ENCODE data around the gene RAD51B.

DNA sequence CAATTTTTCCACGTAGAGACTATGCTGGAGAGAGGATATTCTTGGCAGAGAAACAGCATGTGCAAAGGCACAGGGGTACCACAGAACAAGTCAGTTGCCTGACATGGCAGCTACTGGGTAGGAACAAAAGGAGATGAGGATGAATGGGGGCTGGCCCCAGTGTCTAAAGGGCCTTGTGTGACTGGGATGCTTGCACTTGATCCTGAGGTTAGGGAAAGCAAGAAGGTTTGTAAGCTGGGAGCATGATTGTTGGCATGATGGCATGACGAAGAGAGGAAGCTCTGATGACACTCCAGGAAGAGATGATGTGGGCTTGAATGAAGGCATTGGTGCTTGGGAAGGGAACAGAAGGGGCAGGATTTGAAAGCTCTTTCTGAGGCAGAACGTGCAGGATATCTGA lies 834.2 kb downstream of the RAD51B start:
- TF ChIP-seq POLR2AphosphoS5 (IDR thresholded peaks at IDR 0.05) (no peak), POLR2A (IDR thresholded peaks at IDR 0.05) (no peak)
- TF ChIP-seq, protein P1, sequence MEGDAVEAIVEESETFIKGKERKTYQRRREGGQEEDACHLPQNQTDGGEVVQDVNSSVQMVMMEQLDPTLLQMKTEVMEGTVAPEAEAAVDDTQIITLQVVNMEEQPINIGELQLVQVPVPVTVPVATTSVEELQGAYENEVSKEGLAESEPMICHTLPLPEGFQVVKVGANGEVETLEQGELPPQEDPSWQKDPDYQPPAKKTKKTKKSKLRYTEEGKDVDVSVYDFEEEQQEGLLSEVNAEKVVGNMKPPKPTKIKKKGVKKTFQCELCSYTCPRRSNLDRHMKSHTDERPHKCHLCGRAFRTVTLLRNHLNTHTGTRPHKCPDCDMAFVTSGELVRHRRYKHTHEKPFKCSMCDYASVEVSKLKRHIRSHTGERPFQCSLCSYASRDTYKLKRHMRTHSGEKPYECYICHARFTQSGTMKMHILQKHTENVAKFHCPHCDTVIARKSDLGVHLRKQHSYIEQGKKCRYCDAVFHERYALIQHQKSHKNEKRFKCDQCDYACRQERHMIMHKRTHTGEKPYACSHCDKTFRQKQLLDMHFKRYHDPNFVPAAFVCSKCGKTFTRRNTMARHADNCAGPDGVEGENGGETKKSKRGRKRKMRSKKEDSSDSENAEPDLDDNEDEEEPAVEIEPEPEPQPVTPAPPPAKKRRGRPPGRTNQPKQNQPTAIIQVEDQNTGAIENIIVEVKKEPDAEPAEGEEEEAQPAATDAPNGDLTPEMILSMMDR (IDR thresholded peaks at IDR 0.05): no peak
